GM20000 (cell line): Measurements from ENCODE around the gene MTRF1L.

ENCODE experiments used
- DNase-seq: peaks from one replicate; pipeline ENCODE4 v3.0.0; 2012; ENCODE audit warnings: low spot score
- CTCF ChIP-seq: IDR thresholded peaks from 2 replicates; pipeline ENCODE4 v1.5.1; 2012; ENCODE audit warnings: mild to moderate bottlenecking, control low read depth; ENCODE audit errors: extremely low read depth, missing control alignments

The MTRF1L gene

GRCh38 chr6:152946995-152947394, 55.5 kb downstream of the MTRF1L start:
- no peak for DNase-seq
- no peak for TF ChIP-seq CTCF

DNA sequence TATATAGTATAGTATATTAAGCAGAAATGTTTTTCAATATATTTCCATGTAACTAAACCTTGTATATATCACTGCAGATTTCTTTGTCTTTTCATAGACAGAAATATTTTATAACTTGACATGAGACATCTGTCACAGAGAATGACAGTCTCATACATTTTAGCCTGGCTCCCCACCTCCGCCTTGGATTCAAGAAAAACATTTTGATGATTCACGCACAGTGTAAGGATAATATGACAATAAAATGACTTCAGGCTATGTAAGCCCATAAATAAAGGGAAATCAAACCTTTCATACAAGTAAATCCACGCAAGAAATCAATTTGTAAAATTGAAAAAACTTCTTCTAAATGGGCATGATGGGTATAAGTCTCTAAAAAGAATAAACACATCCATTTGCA, 56.0 kb downstream of the MTRF1L start:
- no peak for DNase-seq
- no peak for TF ChIP-seq CTCF

DNA sequence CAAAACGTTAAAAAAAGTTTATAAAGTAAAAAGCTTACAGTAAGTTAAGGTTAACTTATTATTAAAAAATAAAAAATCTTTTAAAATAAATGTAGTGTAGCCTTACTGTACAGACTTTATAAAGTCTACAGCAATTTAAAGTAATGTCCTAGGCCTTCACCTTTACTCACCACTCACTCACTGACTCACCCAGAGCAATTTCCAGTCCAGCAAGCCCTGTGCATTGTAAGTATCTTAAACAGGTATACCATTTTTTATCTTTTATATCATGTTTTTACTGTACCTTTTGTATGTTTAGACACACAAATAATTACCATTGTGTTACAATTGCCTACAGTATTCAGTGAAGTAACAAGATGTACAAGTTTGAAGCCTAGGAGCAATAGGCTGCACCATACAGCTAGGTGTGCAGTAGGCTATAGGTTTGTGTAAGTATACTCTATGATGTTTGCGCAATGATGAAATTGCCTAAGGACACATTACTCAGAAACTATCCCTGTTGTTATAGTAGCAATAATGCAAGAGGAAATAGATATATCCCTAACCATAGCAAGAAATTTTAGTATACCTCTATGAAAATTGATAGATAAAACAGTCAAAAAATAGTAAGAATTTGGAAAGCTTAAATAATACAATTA, 59.1 kb downstream of the MTRF1L start:
- DNase-seq: no peak
- no peak for TF ChIP-seq CTCF

DNA sequence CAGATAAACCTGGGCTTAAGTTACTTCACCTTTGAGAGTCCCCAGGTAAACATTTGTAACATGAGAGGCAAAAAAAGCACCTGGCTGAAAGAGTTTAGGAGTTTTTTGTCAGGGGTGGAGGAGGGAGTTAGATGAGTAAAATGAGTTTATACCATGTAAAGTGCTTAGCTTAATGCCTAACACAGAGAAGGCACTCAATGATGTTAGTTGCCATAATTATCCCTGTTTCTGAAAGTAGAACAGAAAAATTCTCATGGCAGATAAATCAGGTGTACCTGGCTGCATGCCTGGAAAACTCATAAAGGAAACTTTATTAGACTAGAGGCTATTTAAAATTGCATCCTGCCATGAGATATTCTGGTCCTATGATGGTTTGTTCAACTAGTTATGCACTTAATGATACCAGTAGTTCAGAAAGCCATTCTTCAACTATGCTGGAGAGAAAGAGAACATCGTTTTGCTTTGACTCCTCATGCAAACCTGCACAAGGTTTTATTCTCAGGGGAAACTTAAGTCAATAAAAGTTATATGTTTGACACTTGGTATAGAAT, 60.1 kb downstream of the MTRF1L start:
- TF ChIP-seq CTCF: no peak
- no peak for DNase-seq

DNA sequence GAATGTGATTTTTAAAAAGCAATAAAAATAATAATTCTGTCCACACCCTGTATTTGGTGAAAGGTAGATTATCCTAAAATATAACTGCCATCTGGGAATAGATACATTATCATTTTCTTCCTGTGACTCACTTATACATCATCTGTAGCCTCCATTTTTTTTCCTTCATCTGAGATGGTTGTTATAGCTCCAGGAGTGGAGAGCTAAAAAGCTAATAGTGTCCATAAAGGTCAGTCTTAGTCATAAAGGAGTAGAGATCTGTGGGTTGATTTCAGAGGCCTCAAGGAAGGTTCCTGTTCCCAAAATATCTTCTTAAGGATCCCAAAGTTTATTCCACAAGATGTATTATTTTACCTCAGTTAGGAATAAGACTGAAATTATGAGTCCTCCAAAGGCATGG, 60.8 kb downstream of the MTRF1L start:
- DNase-seq: no peak
- TF ChIP-seq CTCF: no peak
